GM19099 (cell line): ENCODE data around the gene POU5F1.

Experiments used
- POLR2A ChIP-seq: IDR thresholded peaks from 3 replicates; pipeline ENCODE4 v1.6.1; 2011; ENCODE audit warnings: low read depth; ENCODE audit not compliant: insufficient read length; ENCODE audit errors: extremely low read depth

Gene POU5F1

DNA sequence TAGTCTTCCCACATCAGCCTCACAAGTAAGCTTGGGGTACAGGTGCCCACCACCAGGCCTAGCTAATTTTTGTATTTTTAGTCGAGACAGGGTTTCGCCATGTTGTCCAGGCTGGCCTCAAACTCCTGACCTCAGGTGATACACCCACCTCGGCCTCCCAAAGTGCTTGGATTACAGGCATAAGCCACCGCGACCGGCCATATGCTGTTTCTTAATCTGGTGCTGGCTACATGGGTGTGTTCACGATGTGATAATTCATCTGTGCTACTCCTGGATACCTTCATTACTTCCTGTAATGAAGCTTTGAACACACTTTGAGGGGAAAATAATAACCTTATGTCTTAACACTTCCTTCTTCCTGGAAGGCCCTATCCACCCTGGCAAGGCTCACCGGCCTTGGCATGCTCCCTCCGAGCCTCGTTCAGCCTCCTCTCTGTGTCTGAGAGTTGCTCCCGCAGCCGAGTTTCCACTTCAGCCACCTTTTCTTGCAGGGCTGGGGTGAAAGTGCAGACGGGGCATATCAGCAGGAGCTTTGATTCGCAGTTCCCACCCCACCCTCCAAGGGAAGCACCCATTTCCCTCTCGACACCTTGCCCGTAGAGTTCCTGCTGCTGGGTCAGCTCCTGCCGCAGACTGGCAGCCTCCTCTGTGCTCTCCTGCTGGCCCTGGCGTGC, 26.0 kb downstream of the POU5F1 start:
- no peak for TF ChIP-seq POLR2A

- TF ChIP-seq POLR2A, result no peak
Measured at GRCh38 chr6:31143148-31143547, 27.3 kb downstream of the POU5F1 start.

DNA sequence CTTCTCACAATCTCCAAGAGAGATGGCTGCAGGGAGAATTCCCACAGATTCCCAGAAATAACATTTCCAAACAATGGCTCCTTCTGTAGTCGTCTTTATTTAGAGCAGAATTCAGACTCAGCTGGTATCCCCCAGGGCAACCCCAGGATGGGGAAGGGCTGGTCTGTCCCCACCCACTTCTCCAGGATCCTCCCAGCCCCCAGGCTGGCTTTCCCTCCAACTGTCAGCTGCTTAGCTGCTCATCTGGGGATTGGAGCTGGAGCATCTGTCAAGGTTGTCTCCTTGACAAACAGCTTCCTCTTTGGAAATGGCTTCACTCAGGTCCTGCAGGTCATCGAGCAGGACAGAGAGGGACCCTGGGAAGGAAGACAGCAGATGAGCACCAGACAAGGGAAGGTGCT, 28.1 kb downstream of the POU5F1 start:
- no peak for TF ChIP-seq POLR2A

DNA sequence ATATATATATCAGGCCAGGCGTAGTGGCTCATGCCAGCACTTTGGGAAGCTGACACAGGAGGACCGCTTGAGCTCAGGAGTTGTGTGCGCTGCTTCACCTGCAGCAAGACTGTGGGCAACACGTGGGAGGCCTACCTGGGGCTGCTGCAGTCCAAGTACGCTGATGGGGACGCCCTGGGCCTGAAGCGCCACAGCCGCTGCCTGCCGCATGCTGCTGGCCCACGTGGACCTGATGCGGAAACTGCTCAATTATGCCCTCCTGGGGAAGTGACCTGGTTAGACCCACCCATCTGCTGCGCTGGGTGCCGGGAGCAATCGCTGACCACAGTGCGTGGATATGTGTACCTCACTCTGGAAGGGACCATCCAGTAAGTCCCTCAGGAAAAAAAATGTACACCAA, 29.8 kb downstream of the POU5F1 start:
- no peak for TF ChIP-seq POLR2A

GRCh38 chr6:31139599-31139998, 30.9 kb downstream of the POU5F1 start:
- no peak for TF ChIP-seq POLR2A

DNA sequence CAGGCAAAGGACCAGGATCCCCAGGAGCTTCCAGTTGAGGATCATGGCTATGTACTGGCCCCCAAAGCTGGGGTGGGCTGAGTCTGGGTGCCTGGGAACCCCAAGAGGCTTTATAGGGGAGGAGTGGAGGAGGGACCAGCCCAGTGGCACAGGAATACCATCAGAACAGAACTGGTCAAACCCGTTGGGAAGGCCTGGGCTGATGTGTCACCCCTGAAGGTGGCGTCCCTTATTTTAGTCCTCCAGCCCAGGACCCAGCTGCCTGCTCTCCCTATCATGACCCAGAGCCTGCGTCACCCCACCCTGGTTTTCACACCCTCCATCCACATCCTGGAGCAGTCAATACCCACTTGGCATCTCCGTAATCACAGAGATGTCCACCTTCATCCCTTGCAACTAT, 31.5 kb downstream of the POU5F1 start, which contains the start of gene PSORS1C2:
TSS of gene PSORS1C2 (minus strand) at position 85 of the 400 bp plus-strand sequence. CDS start at position 45, 40 bp downstream.
- TF ChIP-seq POLR2A, result no peak

DNA sequence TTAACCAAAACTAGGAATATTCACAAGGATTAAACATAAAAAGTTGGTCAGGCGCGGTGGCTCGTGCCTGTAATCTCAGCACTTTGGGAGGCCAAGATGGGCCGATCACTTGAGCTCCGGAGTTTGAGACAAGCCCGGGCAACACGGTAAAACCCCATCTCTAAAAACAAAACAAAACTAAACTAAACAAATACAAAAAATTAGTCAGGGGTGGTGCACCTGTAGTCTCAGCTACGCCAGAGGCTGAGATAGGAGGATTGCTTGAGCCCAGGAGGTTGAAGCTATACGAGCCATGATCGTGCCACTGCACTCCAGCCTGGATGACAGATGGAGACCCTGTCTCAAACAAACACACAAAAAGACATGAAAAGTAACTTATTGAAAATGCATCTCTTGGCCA, 34.8 kb downstream of the POU5F1 start:
- TF ChIP-seq POLR2A, result no peak

DNA sequence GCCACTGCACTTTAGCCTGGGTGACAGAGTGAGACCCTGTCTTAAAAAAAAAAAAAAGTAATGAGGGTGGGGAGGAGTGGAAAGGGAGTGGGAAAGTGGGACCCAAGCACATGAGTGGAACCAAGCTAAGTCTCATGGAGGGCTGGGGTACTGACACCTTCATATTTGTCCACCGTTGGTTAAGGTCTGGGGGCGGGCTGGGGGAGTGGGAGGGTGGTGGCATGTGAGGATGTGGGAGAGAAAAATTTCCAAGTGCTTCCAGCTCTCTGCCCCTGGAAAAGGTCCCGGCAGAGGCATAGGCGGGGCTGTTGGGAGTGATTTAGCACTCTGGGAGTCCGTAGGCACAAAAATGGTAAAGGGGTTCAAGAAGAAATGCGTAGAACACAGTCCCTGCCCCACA, 37.7 kb downstream of the POU5F1 start:
- TF ChIP-seq POLR2A, result no peak

GRCh38 chr6:31131595-31131994, 38.9 kb downstream of the POU5F1 start:
- TF ChIP-seq POLR2A, result no peak

DNA sequence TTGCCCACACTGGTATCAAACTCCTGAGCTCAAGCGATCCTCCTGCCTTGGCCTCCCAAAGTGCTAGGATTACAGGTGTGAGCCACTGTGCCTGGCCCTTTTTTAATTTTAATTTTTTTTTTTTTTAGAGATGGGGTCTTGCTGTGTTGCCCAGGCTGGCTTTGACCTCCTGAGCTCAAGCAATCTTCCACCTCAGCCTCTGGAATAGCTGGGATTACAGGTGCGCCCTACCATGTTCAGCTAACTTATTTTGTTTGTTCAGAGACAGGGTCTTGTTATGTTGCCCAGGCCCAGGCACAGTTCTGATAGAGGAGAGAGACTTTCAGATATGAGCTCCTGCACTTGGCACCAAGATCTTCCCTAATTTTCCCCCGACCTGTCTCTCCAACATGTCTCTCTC, 39.7 kb downstream of the POU5F1 start:
- TF ChIP-seq POLR2A, result no peak

DNA sequence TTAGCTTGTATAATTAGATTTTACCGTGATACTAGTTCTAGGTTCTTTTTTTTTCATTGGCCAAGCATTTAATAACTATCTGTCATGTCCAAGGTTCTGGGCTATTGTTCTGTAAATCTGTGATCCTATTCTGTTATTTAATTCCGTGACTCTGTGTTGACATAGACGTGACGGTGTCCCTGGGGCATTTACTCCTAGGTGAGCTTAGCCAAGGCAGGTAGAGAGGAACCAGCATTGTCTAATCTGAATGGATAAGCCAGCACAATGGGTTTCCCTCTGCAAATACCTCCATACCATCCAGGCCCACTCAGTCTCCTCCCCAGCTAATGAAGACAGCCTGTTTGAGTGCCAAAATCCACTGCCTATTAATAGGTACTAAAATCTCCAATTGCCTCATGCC, 41.4 kb downstream of the POU5F1 start:
- no peak for TF ChIP-seq POLR2A

- TF ChIP-seq POLR2A, result no peak
Measured at GRCh38 chr6:31128093-31128676, 42.3 kb downstream of the POU5F1 start.

GRCh38 chr6:31126396-31127175, 43.9 kb downstream of the POU5F1 start:
- no peak for TF ChIP-seq POLR2A

DNA sequence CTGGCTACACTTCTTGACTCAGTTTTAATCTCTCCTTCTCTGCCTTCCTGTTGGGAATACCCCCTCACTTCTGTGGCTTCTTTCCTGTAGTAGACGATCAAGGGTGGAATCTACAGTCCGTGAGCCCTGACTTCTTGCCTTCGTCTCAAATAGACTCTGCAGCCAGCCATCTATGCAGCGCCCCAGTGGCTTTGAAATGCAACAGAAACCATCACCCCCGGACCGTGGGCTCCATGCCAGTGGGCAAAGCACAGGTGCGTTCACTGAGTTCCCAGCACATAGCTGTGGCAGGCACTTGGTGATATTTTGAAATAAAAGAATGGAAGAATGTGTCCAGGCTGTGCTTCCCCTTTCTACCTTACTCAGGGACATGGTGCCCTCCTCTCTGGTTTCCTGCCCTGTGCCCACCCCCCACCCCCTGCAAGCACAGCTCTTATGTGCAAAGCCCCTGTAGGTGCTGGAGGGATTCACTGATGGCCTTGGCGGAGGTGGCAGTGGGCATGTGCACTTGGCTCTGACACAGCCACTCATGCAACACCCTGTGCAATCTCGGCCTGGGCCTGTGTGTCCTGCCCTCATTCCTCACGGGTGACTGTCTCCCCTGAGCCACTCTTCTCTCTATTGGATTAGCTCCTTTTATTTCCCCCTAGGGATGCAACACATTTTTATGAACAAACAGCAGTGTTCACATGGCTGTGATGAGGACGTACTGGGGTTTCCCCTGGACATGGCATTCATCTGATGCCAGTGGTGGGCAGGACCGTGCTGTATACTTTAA, 44.7 kb downstream of the POU5F1 start:
- no peak for TF ChIP-seq POLR2A

DNA sequence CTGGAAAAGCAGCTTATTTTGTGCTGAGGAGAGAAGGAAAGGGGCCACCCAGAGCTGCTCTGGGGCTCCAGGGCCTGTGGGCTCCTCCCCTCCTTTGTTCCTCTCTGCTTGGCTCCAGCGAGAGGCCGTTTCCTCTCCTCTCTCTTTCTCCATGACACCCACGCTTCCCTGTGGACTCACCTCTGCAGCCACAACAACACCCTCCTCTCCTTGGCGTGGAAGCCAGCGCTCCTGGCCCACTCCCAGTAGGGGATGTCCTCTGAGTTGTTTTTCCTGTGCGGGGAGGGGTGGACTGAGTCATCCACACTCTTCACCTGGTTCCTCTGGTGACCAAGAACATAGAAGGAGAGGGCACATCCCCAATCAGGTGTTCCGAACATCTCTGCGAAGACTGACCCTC, 45.3 kb downstream of the POU5F1 start:
- no peak for TF ChIP-seq POLR2A

GRCh38 chr6:31122791-31123706, 47.4 kb downstream of the POU5F1 start:
- no peak for TF ChIP-seq POLR2A
